Measurements from ENCODE around the gene DYNC1I2.

GRCh38 chr2:171652416-171652785, 34.9 kb upstream of the DYNC1I2 start:
- TF ChIP-seq CTCF (conservative IDR thresholded peaks at IDR 0.05; ENCODE audit: low read depth, low read length) (no peak), EZH2 (IDR thresholded peaks at IDR 0.05; ENCODE audit: borderline replicate concordance, low read depth, low read length, poor library complexity, severe bottlenecking) (no peak)

Data from A673 (cell line).